ENCODE results near the gene SPR.

DNA sequence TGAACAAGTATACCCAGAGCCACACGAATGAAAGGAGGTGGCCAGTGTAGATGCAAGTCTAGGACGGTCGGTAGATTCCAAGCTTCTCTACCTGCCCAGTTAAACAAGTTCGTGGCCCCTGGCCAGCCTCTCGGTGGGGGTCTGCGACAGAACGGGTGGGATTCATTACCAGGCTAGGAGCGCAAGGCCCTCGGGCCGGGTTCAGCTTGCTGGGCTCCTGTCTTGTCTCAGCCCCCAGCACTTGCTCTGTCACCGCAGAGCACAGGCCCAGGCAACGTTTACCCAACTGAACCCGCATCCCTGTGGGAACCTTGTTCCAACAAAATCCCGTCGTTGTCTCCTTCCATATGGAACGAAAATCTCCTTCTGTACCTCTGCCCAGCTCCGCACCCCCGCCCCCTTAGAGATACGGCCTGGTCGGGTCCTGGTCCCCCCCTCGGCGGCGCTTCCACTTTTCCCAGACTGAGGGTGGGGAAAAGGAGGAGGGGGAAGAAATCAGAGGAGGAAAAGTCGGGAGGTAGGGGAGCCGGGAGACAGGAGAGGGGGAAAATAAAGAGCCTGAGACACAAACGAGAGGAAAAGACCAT, 28.2 kb downstream of the SPR start:
- TF ChIP-seq, protein P1, sequence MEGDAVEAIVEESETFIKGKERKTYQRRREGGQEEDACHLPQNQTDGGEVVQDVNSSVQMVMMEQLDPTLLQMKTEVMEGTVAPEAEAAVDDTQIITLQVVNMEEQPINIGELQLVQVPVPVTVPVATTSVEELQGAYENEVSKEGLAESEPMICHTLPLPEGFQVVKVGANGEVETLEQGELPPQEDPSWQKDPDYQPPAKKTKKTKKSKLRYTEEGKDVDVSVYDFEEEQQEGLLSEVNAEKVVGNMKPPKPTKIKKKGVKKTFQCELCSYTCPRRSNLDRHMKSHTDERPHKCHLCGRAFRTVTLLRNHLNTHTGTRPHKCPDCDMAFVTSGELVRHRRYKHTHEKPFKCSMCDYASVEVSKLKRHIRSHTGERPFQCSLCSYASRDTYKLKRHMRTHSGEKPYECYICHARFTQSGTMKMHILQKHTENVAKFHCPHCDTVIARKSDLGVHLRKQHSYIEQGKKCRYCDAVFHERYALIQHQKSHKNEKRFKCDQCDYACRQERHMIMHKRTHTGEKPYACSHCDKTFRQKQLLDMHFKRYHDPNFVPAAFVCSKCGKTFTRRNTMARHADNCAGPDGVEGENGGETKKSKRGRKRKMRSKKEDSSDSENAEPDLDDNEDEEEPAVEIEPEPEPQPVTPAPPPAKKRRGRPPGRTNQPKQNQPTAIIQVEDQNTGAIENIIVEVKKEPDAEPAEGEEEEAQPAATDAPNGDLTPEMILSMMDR (IDR thresholded peaks at IDR 0.05): no peak
- TF ChIP-seq ZFX (IDR thresholded peaks at IDR 0.05; ENCODE audit: borderline replicate concordance): no peak

Measured in 22Rv1 (cell line).